Endothelial cell of umbilical vein (primary cell): ENCODE results near the gene SAMD1. TPM values are rescaled to one million over a fixed set of nuclear protein-coding genes. Genes with fewer than 3 reads are reported as not detected.

Experiments used
- BruUV-seq: library from RNA; stranded (reverse); fragments of 400-500 nt; replicated peaks from 2 replicates; lab custom pipeline; 2021; lab: Mats Ljungman, UMichigan
- CTCF ChIA-PET: fragments of 300-600, 350-600 bp; sonication (Branson Sonifier 250); formaldehyde crosslinking; loops from one replicate; lab custom pipeline; 2021; ENCODE audit warnings: antibody characterized with exemption, inconsistent platforms; lab: Charles Lee
- POLR2A ChIA-PET: fragments of 300-600, 350-600 bp; sonication (Branson Sonifier 250); formaldehyde crosslinking; loops from one replicate; lab custom pipeline; 2021; ENCODE audit warnings: antibody characterized with exemption, inconsistent platforms; lab: Charles Lee
- DNase-seq: peaks from one replicate; pipeline ENCODE4 v3.0.0-alpha.2; 2011; ENCODE audit warnings: low read depth, low spot score
- FAIRE-seq: peaks from 2 replicates; lab custom pipeline; 2011; peaks lifted over from hg19 to GRCh38; lab: Jason Lieb, UNC
- H2AFZ ChIP-seq: 2 replicates; pipeline ENCODE4 v1.6.0; 2012; ENCODE audit warnings: low read depth, low read length, control low read depth, inconsistent platforms
- H3K27ac ChIP-seq: 2 replicates; pipeline ENCODE4 v1.5.1; 2011; ENCODE audit warnings: low read depth, mild to moderate bottlenecking, control low read depth, low read length, moderate library complexity; ENCODE audit not compliant: insufficient read depth
- H3K27me3 ChIP-seq, 2 experiments: 2 replicates each; pipeline versions ENCODE4 v1.6.0 to v1.6.1; 2011; ENCODE audit warnings: low read length in 2 of 2, mixed read lengths in 1 of 2; ENCODE audit not compliant: control insufficient read depth in 2 of 2, insufficient read depth in 2 of 2
- H3K36me3 ChIP-seq, 2 experiments: 2 replicates in 1 of 2; 3 replicates in 1 of 2; pipeline ENCODE4 v1.5.1; 2011; ENCODE audit warnings: low read length in 2 of 2, mild to moderate bottlenecking in 1 of 2, moderate library complexity in 1 of 2; ENCODE audit not compliant: control insufficient read depth in 2 of 2, insufficient read depth in 2 of 2; ENCODE audit errors: extremely low read depth in 1 of 2
- H3K4me1 ChIP-seq: 3 replicates; pipeline ENCODE4 v1.5.1; 2011; ENCODE audit warnings: mild to moderate bottlenecking, low read length; ENCODE audit not compliant: control insufficient read depth, insufficient read depth; ENCODE audit errors: extremely low read depth
- H3K4me2 ChIP-seq: 2 replicates; pipeline ENCODE4 v1.6.1; 2011; ENCODE audit warnings: low read length, control low read depth, mixed read lengths; ENCODE audit not compliant: insufficient read depth
- H3K4me3 ChIP-seq, 3 experiments: fragments of 200-600 bp in 1 of 3; sonication (generic), shearing (Covaris generic) in 1 of 3; replicated peaks in 1 of 3; 2 replicates each; pipeline ENCODE4 v1.5.1; 2011 to 2016; ENCODE audit warnings: control low read depth in 3 of 3, low read length in 3 of 3, mild to moderate bottlenecking in 2 of 3, inconsistent platforms in 1 of 3, low read depth in 1 of 3, moderate library complexity in 1 of 3; ENCODE audit not compliant: insufficient read depth in 1 of 3
- H3K79me2 ChIP-seq: 2 replicates; pipeline ENCODE4 v1.6.0; 2012; ENCODE audit warnings: low read length, inconsistent platforms; ENCODE audit not compliant: control insufficient read depth, insufficient read depth
- H3K9ac ChIP-seq: replicated peaks from 2 replicates; pipeline ENCODE3; 2011; ENCODE audit warnings: low read length, control low read depth; ENCODE audit not compliant: insufficient read depth; ENCODE audit errors: extremely low read depth
- H3K9me1 ChIP-seq: replicated peaks from 3 replicates; pipeline ENCODE4 v1.6.0; 2011; ENCODE audit warnings: mild to moderate bottlenecking, low read length; ENCODE audit not compliant: control insufficient read depth, insufficient read depth; ENCODE audit errors: extremely low read depth
- H3K9me3 ChIP-seq: replicated peaks from 2 replicates; pipeline ENCODE4 v1.5.1; 2012; ENCODE audit warnings: low read length, inconsistent platforms; ENCODE audit not compliant: control insufficient read depth, insufficient read depth
- H4K20me1 ChIP-seq: replicated peaks from 2 replicates; pipeline ENCODE3; 2011; ENCODE audit warnings: mild to moderate bottlenecking, low read length; ENCODE audit not compliant: control insufficient read depth, insufficient read depth; ENCODE audit errors: extremely low read depth
- CTCF ChIP-seq, 2 donors: IDR thresholded peaks; 1 replicate in 1 of 2; 2 replicates in 1 of 2; pipeline ENCODE4 v1.5.1; 2011; ENCODE audit warnings: low read length in 2 of 2, mild to moderate bottlenecking in 2 of 2, moderate library complexity in 2 of 2, control low read depth in 1 of 2, inconsistent platforms in 1 of 2, low read depth in 1 of 2; ENCODE audit not compliant: insufficient read depth in 1 of 2; ENCODE audit errors: extremely low read depth in 1 of 2
- EZH2 ChIP-seq: IDR thresholded peaks from 2 replicates; pipeline ENCODE4 v1.6.1; 2012; ENCODE audit warnings: borderline replicate concordance, low read depth, mild to moderate bottlenecking, moderate library complexity, low read length, inconsistent platforms; ENCODE audit not compliant: severe bottlenecking
- FOS ChIP-seq: IDR thresholded peaks from 2 replicates; pipeline ENCODE4 v1.6.1; 2011; ENCODE audit warnings: mild to moderate bottlenecking, low read length, moderate library complexity, borderline replicate concordance; ENCODE audit not compliant: insufficient read depth
- GATA2 ChIP-seq: IDR thresholded peaks from 2 replicates; pipeline ENCODE4 v1.7.0; 2011; ENCODE audit warnings: low read depth, mild to moderate bottlenecking, moderate library complexity, mixed read lengths, low read length; ENCODE audit not compliant: insufficient read length, insufficient read depth
- JUN ChIP-seq: IDR thresholded peaks from 2 replicates; pipeline ENCODE4 v1.6.1; 2011; ENCODE audit warnings: borderline replicate concordance, low read depth; ENCODE audit not compliant: insufficient read length, insufficient read depth
- MAX ChIP-seq: IDR thresholded peaks from 2 replicates; pipeline ENCODE4 v1.6.1; 2011; ENCODE audit not compliant: insufficient read depth, insufficient read length
- MYC ChIP-seq: IDR thresholded peaks from one replicate; pipeline ENCODE4 v1.6.1; 2011; ENCODE audit warnings: mild to moderate bottlenecking, low read depth, low read length
- POLR2A ChIP-seq: IDR thresholded peaks from 2 replicates; pipeline ENCODE4 v1.6.1; 2012; ENCODE audit warnings: low read depth, mild to moderate bottlenecking, control low read depth, low read length
- POLR2AphosphoS5 ChIP-seq: IDR thresholded peaks from 2 replicates; pipeline ENCODE4 v1.6.1; 2012; ENCODE audit warnings: low read depth, mild to moderate bottlenecking, control low read depth, low read length, moderate library complexity; ENCODE audit not compliant: insufficient read depth
- dilution Hi-C: fragments of 300-500 bp; cut with MboI; formaldehyde crosslinking; loops from one replicate; pipeline ENCODE4 v1.15.0; 2019; ENCODE audit warnings: low sequenced_read_pairs; ENCODE audit not compliant: extremely low pct_ligation_motif_present
- intact Hi-C: fragments of 100-400 bp; cut with micrococcal nuclease; formaldehyde crosslinking; loops from one replicate; pipeline ENCODE4 v1.10.0; 2022
- polyA plus RNA-seq, 4 experiments: library from polyadenylated mRNA; depleted of rRNA in 3 of 4; stranded (reverse) in 3 of 4; unstranded in 1 of 4; fragments of >200 nt; gene quantifications; 2 replicates each; pipeline versions ENCODE4 v1.2.1 to v1.2.3, GENCODE V29; 2011 to 2012; ENCODE audit warnings: missing spikeins in 1 of 4
- total RNA-seq: library from RNA; stranded (reverse); gene quantifications from 2 replicates; pipeline ENCODE4 v1.2.3, GENCODE V29; 2021

The SAMD1 gene
- total and polyA plus RNA-seq, 2 donors (not counting 3 experiments of a cell fraction or from before 2014, with no cell fraction given) = 14.1 to 35.9 TPM

- H3K9me1 ChIP-seq = no peaks in the 10 kb centered on the region
- no peaks in the 10 kb centered on the region for H3K27me3 ChIP-seq
- no peak overlapping the region for H2AFZ ChIP-seq
- DNase-seq (no peak), FAIRE-seq (no peak)
- ChIA-PET CTCF (no interaction called here), POLR2A (no interaction called here)
- dilution Hi-C loops = no loop called here
- no peak overlapping the region for H3K27ac ChIP-seq
- no peak overlapping the region for H3K4me3 ChIP-seq
- H3K36me3 ChIP-seq = peaks cover 0 to 9% of the 10 kb centered on the region in 2 experiments
- intact Hi-C loops = no loop called here
- H3K4me2 ChIP-seq = no peak overlapping the region
- H3K9me3 ChIP-seq = no peaks in the 10 kb centered on the region
- H3K9ac ChIP-seq = no peak overlapping the region
- no peaks in the 10 kb centered on the region for H4K20me1 ChIP-seq
- no TSS peak for BruUV-seq
- H3K4me1 ChIP-seq = peaks cover 7% of the 10 kb centered on the region
- no peaks in the 10 kb centered on the region for H3K79me2 ChIP-seq
- TF ChIP-seq GATA2 (no peak), MYC (no peak), CTCF (IDR thresholded peaks at IDR 0.05; ENCODE audit: extremely low read depth in 1 of 2, insufficient read depth in 1 of 2, low read depth in 1 of 2, low read length in 2 of 2) (no peak), EZH2 (no peak), FOS (no peak), JUN (no peak), POLR2AphosphoS5 (no peak), POLR2A (no peak), MAX (no peak)
Measured at GRCh38 chr19:14086098-14086497, 4.5 kb downstream of the SAMD1 start.
